Motor neuron (in vitro differentiated cells): Measurements from ENCODE around the gene TSPYL6. TPM values are rescaled to one million over a fixed set of nuclear protein-coding genes. Genes with fewer than 3 reads are reported as not detected.
"Not testable (repeated sequence)": the region's sequence is repeated elsewhere in the genome, so short reads cannot be mapped to it uniquely, and the experiment has no call there.

Source experiments
- ATAC-seq, 8 experiments: fragments of 200-7000 bp; cut with Tn5 transposase; replicated peaks in 6 of 8; 2 replicates each; pipeline ENCODE4 v1.8.0; 2021; ENCODE audit warnings: mild to moderate bottlenecking in 8 of 8, moderate library complexity in 8 of 8
- H3K27ac ChIP-seq, 2 donors: fragments of 250-450 bp; sonication (Bioruptor Pico); 2 replicates each; pipeline ENCODE4 v1.9.0; 2021; ENCODE audit warnings: antibody characterized with exemption in 2 of 2, mild to moderate bottlenecking in 2 of 2, moderate library complexity in 1 of 2
- H3K4me1 ChIP-seq, 2 donors: fragments of 250-450 bp; sonication (Bioruptor Pico); replicated peaks in 1 of 2; 2 replicates each; pipeline ENCODE4 v1.6.1; 2021; ENCODE audit warnings: antibody characterized with exemption in 2 of 2, mild to moderate bottlenecking in 2 of 2, moderate library complexity in 1 of 2
- H3K4me3 ChIP-seq, 5 donors: fragments of 250-450 bp; sonication (Bioruptor Pico); 2 replicates each; pipeline ENCODE4 v1.9.0; 2021; ENCODE audit warnings: antibody characterized with exemption in 5 of 5, mild to moderate bottlenecking in 5 of 5, moderate library complexity in 4 of 5
- WGBS, 10 experiments: fragments of 450-650 bp; shearing (Covaris generic); methylation state at CpG; one replicate each; pipeline ENCODE4 v1.0.0; 2022; 5-methylcytosine and 5-hydroxymethylcytosine counted together
- in situ Hi-C, 9 experiments: fragments of 400-800 bp; cut with MboI; loops; one replicate each; pipeline ENCODE4 v1.15.0; 2021; ENCODE audit warnings: low sequenced_read_pairs in 9 of 9, low pct_unique_long_range_greater_than_20kb in 2 of 9; ENCODE audit not compliant: unreplicated experiment in 9 of 9
- total RNA-seq, 8 experiments: library from RNA; unstranded; fragments of 300-600 nt; gene quantifications; 2 replicates each; pipeline versions ENCODE4 v1.2.3 to v1.2.4, GENCODE V29; 2022

TSPYL6 gene
- 1 to 10 TPM in 1 of 8 experiments, under 1 TPM in 7; 0.08 to 2.6 (median 0.71) TPM for total RNA-seq

DNA sequence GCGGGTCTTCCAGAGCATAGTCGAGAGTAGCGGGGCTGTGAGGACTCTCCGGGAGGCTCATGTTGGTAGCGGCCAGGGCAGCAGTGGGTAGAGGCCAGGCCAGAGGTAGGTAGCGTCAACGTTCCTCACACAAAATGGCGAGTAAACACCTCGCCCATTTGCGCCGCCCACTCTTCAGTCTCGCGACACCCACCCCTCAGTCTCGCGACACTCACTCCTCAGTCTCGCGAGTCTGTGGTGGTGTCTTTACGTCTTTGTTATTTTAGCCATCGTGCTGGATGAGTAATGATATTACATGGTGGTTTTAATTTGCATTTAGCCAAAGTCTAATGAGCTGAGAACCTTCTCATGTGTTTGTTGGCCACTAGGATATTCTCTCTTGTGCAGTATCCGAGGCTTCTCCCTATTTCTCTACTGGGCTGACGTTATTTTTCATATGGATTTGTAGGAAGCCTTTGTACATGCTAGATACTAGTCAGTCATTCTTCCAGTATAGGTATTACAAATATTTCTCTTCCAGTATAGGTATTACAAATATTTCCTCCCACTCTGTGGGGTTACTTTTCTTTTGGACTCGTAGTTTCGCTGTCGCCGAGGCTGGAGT is at the start of gene TSPYL6:
TSS of gene TSPYL6 (minus strand) at position 139 of the 604 bp plus-strand sequence. CDS start at position 61, 78 bp downstream.
- H3K4me1 ChIP-seq, result peaks cover 9 to 10% of the 10 kb centered on the region in 2 donors
- in situ Hi-C loops, result no loop called here
- H3K4me3 ChIP-seq, result no peak within 1 kb of the TSS
- no peak within 1 kb of the TSS for H3K27ac ChIP-seq
- ATAC-seq, result no peak
- 40 to 100% (median 95%) methylated on average over 1 to 17 of the region's 25 CpGs; no CpG with 5 or more reads in 1 of the 10 experiments for WGBS, 10 experiments

GRCh38 chr2:54303631-54304030 is 47.6 kb upstream of the TSPYL6 start:
- no peak overlapping the region for H3K4me3 ChIP-seq
- no peaks in the 10 kb centered on the region for H3K4me1 ChIP-seq
- H3K27ac ChIP-seq, result no peak overlapping the region
- in situ Hi-C loops, result no loop called here
- no peak for ATAC-seq

DNA sequence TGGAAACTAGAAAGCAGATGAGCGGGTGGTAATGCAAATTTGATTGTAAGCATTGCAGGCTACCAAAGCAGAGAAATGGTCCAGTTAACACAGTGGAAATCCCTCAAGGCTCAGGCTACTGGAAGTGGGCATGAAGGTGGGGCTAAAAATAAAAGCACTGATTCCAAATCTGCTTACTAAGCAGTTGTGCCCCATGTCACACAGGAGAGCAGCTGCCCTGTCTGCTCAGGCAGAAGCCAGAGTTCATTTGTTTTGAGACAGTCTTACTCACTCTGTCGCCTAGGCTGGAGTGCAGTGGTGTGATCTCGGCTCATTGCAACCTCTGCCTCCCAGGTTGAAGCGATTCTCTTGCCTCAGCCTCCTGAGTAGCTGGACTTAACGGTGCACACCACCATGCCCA is 42.5 kb upstream of the TSPYL6 start:
- H3K4me1 ChIP-seq, result peaks cover 0 to 10% of the 10 kb centered on the region in 2 donors
- in situ Hi-C loops, result no loop called here
- WGBS, 10 experiments, result 73 to 100% (median 89%) methylated on average over 1 to 3 of the region's 5 CpGs; no CpG with 5 or more reads in 2 of the 10 experiments
- H3K4me3 ChIP-seq, result no peak overlapping the region
- H3K27ac ChIP-seq, result no peak overlapping the region
- peak in 3 of 8 experiments; percentile 27 to 54 (median 32) for ATAC-seq

DNA sequence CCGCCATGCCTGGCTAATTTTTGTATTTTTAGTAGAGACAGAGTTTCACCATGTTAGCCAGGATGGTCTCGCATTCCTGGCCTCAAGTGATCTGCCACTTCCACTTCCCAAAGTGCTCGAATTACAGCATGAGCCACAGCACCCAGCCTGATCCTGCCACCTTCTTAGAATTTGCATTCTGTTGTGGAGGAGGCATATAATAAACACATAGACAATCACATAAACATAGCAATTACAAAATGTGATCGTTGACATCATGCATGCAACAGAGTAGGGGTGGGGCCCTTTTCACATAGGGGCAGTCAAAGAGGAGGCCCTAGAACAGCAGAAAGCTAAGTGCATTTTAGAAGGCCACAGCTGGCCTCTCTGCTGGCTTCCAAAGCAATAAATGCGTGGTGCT is 39.9 kb upstream of the TSPYL6 start:
- 59 to 80% (median 77%) methylated on average over 1 to 5 of the region's 5 CpGs; no CpG with 5 or more reads in 5 of the 10 experiments for WGBS, 10 experiments

GRCh38 chr2:54294665-54295064 is 38.6 kb upstream of the TSPYL6 start:
- ATAC-seq, result peak in 7 of 8 experiments; percentile 12 to 74 (median 35)
- in situ Hi-C loops, H3K4me3 ChIP-seq, H3K27ac ChIP-seq: not testable (repeated sequence)
- peaks cover 8 to 25% of the 10 kb centered on the region in 2 donors for H3K4me1 ChIP-seq
- WGBS, 10 experiments, result 43 to 83% methylated on average over 1 to 2 of the region's 2 CpGs; no CpG with 5 or more reads in 8 of the 10 experiments

More for the DNA sequence above, 39.9 kb upstream of the TSPYL6 start:
- H3K27ac ChIP-seq, result no peak overlapping the region
- ATAC-seq, result peak in 5 of 8 experiments; percentile 40 to 94 (median 92)
- H3K4me1 ChIP-seq, result peaks cover 0 to 13% of the 10 kb centered on the region in 2 donors
- H3K4me3 ChIP-seq, result no peak overlapping the region
- in situ Hi-C loops, result no loop called here

DNA sequence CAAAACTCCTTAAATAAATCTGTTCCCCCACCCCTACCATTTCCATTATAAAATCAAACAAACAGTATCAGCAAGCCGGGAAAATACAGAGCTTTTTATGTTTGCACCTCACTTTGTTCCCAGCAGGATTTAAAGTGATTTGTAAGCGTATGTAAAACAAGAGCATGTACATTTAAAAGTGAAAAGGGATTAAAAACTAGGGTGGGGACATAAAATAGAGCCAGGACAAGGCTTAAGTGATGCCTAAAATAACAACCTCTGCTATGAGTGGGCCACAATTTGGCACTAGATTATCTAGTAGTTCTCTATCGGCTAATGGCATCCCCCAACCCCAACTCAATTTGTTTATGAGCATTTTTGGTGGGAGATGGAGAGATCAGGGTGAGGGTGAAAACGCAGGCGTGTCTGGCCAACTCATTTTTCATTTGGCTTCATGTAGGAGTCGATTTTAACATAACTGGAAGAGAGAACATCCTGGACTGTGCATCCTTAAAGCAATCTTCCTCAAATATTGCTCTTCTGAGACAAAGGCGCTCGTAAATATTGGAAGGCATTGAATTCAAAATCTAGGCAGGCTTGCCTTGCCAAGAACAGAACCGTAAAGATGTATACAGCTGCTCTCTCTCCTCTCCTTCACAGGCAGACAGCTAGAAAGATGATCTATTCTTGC is 34.5 kb upstream of the TSPYL6 start:
- ATAC-seq, result peak in 6 of 8 experiments; percentile 27 to 88 (median 54)
- WGBS, 10 experiments, result 3 to 81% (median 34%) methylated on average over 1 to 9 of the region's 9 CpGs
- in situ Hi-C loops, result no loop called here
- H3K27ac ChIP-seq, result no peak overlapping the region
- H3K4me3 ChIP-seq, result peak overlapping the region in 3 of 5 donors; percentile 15 to 30 (median 27)
- peaks cover 8 to 40% of the 10 kb centered on the region in 2 donors for H3K4me1 ChIP-seq

GRCh38 chr2:54289917-54290316 is 33.9 kb upstream of the TSPYL6 start:
- in situ Hi-C loops, result no loop called here
- peak overlapping the region in 1 of 2 donors; percentile 59 for H3K27ac ChIP-seq
- WGBS, 10 experiments, result 0 to 100% (median 59%) methylated on average over 1 to 20 of the region's 23 CpGs; no CpG with 5 or more reads in 2 of the 10 experiments

GRCh38 chr2:54287532-54287931 is 31.5 kb upstream of the TSPYL6 start:
- no peak for ATAC-seq
- Histone ChIP-seq H3K4me1 (peaks cover 8 to 30% of the 10 kb centered on the region in 2 donors), H3K27ac (no peak overlapping the region), H3K4me3 (no peak overlapping the region)
- WGBS, 10 experiments, result 17 to 100% (median 66%) methylated on average over 1 to 2 of the region's 2 CpGs; no CpG with 5 or more reads in 4 of the 10 experiments
- in situ Hi-C loops, result no loop called here

More at GRCh38 chr2:54289917-54290316, 33.9 kb upstream of the TSPYL6 start:
- ATAC-seq, result peak in 5 of 8 experiments; percentile 2 to 76 (median 68)
- peaks cover 8 to 40% of the 10 kb centered on the region in 2 donors for H3K4me1 ChIP-seq
- peak overlapping the region in 4 of 5 donors; percentile 2 to 30 (median 21) for H3K4me3 ChIP-seq

DNA sequence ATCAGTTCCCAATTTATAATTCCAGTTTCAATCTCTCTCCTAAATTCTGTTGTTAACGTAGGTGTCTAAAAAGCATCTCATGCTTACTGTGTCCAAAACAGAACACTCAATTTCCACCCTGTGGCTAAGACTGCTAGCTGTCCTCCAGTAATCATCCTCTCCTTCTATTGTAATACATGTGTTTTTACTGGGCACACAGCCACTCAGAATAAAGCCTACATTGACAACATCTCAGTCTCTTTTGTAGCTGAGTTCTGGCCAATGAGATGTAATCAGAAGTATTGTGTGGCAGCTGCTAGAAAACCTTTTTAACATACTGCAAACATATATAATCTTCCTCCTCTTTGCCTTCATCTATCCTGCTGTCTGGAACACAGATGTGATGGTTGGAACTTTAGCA is 29.4 kb upstream of the TSPYL6 start:
- Histone ChIP-seq H3K4me1 (peaks cover 5 to 23% of the 10 kb centered on the region in 2 donors), H3K27ac (no peak overlapping the region), H3K4me3 (no peak overlapping the region)
- in situ Hi-C loops, result no loop called here
- no peak for ATAC-seq
- WGBS, 10 experiments, result 86 to 100% (median 100%) methylated on average over 1 of the region's 1 CpG; no CpG with 5 or more reads in 4 of the 10 experiments

DNA sequence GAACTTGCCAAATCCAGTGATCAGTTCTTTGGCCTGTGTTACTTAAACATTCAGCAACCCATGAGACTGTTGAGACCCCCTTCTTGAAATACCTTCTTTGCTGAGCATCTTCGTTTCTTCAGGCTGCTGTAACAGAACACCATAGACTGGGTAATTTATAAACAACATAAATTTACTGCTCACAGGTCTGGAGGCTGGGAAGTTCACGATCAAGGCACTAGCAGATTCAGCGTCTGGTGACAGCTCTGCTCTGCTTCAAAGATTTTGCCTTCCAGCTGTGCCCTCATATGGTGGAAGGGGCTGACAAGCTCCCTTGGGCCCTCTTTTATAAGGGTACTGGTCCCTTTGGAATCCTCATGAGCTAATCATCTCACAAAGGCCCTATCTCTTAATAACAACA is 28.8 kb upstream of the TSPYL6 start:
- 60 to 100% (median 86%) methylated on average over 1 to 3 of the region's 3 CpGs; no CpG with 5 or more reads in 1 of the 10 experiments for WGBS, 10 experiments
- H3K27ac ChIP-seq, result no peak overlapping the region
- H3K4me3 ChIP-seq, result no peak overlapping the region
- peaks cover 0 to 16% of the 10 kb centered on the region in 2 donors for H3K4me1 ChIP-seq
- ATAC-seq, result no peak
- in situ Hi-C loops, result no loop called here

DNA sequence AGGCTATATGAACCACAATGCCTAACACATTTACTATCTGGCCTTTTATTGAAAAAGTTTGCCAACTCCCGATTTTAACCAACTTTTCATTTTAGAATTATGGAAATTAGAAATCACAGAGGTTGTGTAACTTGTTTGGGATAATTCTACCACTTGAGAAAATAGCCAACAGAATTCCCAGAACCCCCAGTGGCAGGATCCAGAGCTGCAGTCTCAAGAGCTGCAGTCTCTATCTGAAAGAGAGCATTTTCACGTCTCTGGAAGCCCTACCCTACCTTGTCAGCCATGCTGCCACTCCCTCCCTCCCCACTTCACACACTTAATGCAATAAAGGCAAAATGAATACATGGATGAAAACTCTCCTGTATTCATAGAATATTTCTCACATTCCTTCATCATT is 23.4 kb upstream of the TSPYL6 start:
- ATAC-seq, result no peak
- WGBS, 10 experiments, result 71 to 100% (median 83%) methylated on average over 1 to 2 of the region's 2 CpGs; no CpG with 5 or more reads in 5 of the 10 experiments
- no peak overlapping the region for H3K27ac ChIP-seq
- in situ Hi-C loops, result no loop called here
- H3K4me3 ChIP-seq, result no peak overlapping the region
- H3K4me1 ChIP-seq, result peaks cover 9 to 11% of the 10 kb centered on the region in 2 donors

- H3K4me1 ChIP-seq, result peaks cover 9 to 14% of the 10 kb centered on the region in 2 donors
- no peak overlapping the region for H3K4me3 ChIP-seq
- peak in 1 of 8 experiments; percentile 25 for ATAC-seq
- H3K27ac ChIP-seq, result no peak overlapping the region
- 50 to 100% (median 69%) methylated on average over 1 to 2 of the region's 2 CpGs; no CpG with 5 or more reads in 1 of the 10 experiments for WGBS, 10 experiments
- in situ Hi-C loops, result no loop called here
These were observed 19.5 kb upstream of the TSPYL6 start for GRCh38 chr2:54275541-54275940.

DNA sequence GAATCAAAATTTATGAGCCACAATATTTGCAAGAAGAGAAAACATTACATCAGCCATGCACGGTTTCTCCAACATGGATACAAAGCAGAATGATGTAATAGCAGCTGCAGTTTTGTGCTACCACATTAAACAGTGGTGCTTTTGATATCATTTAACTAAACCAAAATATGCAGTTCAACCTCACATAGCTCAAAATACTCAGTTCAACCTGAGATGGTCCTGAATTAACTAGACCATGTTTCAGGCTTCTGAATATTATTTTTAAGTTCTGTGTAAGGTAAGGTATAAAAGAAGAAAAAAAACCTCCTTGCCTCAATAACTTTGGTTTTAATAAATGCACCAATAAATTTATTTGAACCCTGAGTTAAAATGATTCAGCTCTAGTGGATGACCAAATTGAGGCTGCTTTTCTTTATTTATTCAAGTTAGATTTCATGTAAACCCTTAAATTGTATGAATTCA is 18.8 kb upstream of the TSPYL6 start:
- WGBS, 10 experiments, result 0 to 67% (median 17%) methylated on average over 1 of the region's 1 CpG

More for the DNA sequence above, 18.8 kb upstream of the TSPYL6 start:
- Histone ChIP-seq H3K4me3 (no peak overlapping the region), H3K27ac (peak overlapping the region in 1 of 2 donors; percentile 66), H3K4me1 (peaks cover 9 to 14% of the 10 kb centered on the region in 2 donors)
- in situ Hi-C loops, result no loop called here
- peak in 7 of 8 experiments; percentile 40 to 90 (median 83) for ATAC-seq
